Endothelial cell of umbilical vein (primary cell): ENCODE measurements around the gene SHCBP1. TPM values are rescaled to one million over a fixed set of nuclear protein-coding genes. Genes with fewer than 3 reads are reported as not detected.

Experiments used
- BruUV-seq: library from RNA; stranded (reverse); fragments of 400-500 nt; replicated peaks from 2 replicates; lab custom pipeline; 2021; lab: Mats Ljungman, UMichigan
- CTCF ChIA-PET: fragments of 300-600, 350-600 bp; sonication (Branson Sonifier 250); formaldehyde crosslinking; loops from one replicate; lab custom pipeline; 2021; ENCODE audit warnings: antibody characterized with exemption, inconsistent platforms; lab: Charles Lee
- POLR2A ChIA-PET: fragments of 300-600, 350-600 bp; sonication (Branson Sonifier 250); formaldehyde crosslinking; loops from one replicate; lab custom pipeline; 2021; ENCODE audit warnings: antibody characterized with exemption, inconsistent platforms; lab: Charles Lee
- DNase-seq: peaks from one replicate; pipeline ENCODE4 v3.0.0-alpha.2; 2011; ENCODE audit warnings: low read depth, low spot score
- FAIRE-seq: peaks from 2 replicates; lab custom pipeline; 2011; peaks lifted over from hg19 to GRCh38; lab: Jason Lieb, UNC
- H2AFZ ChIP-seq: 2 replicates; pipeline ENCODE4 v1.6.0; 2012; ENCODE audit warnings: low read depth, low read length, control low read depth, inconsistent platforms
- H3K27ac ChIP-seq: 2 replicates; pipeline ENCODE4 v1.5.1; 2011; ENCODE audit warnings: low read depth, mild to moderate bottlenecking, control low read depth, low read length, moderate library complexity; ENCODE audit not compliant: insufficient read depth
- H3K27me3 ChIP-seq, 2 experiments: 2 replicates each; pipeline versions ENCODE4 v1.6.0 to v1.6.1; 2011; ENCODE audit warnings: low read length in 2 of 2, mixed read lengths in 1 of 2; ENCODE audit not compliant: control insufficient read depth in 2 of 2, insufficient read depth in 2 of 2
- H3K36me3 ChIP-seq, 2 experiments: 2 replicates in 1 of 2; 3 replicates in 1 of 2; pipeline ENCODE4 v1.5.1; 2011; ENCODE audit warnings: low read length in 2 of 2, mild to moderate bottlenecking in 1 of 2, moderate library complexity in 1 of 2; ENCODE audit not compliant: control insufficient read depth in 2 of 2, insufficient read depth in 2 of 2; ENCODE audit errors: extremely low read depth in 1 of 2
- H3K4me1 ChIP-seq: 3 replicates; pipeline ENCODE4 v1.5.1; 2011; ENCODE audit warnings: mild to moderate bottlenecking, low read length; ENCODE audit not compliant: control insufficient read depth, insufficient read depth; ENCODE audit errors: extremely low read depth
- H3K4me2 ChIP-seq: 2 replicates; pipeline ENCODE4 v1.6.1; 2011; ENCODE audit warnings: low read length, control low read depth, mixed read lengths; ENCODE audit not compliant: insufficient read depth
- H3K4me3 ChIP-seq, 3 experiments: fragments of 200-600 bp in 1 of 3; sonication (generic), shearing (Covaris generic) in 1 of 3; replicated peaks in 1 of 3; 2 replicates each; pipeline ENCODE4 v1.5.1; 2011 to 2016; ENCODE audit warnings: control low read depth in 3 of 3, low read length in 3 of 3, mild to moderate bottlenecking in 2 of 3, inconsistent platforms in 1 of 3, low read depth in 1 of 3, moderate library complexity in 1 of 3; ENCODE audit not compliant: insufficient read depth in 1 of 3
- H3K79me2 ChIP-seq: 2 replicates; pipeline ENCODE4 v1.6.0; 2012; ENCODE audit warnings: low read length, inconsistent platforms; ENCODE audit not compliant: control insufficient read depth, insufficient read depth
- H3K9ac ChIP-seq: replicated peaks from 2 replicates; pipeline ENCODE3; 2011; ENCODE audit warnings: low read length, control low read depth; ENCODE audit not compliant: insufficient read depth; ENCODE audit errors: extremely low read depth
- H3K9me1 ChIP-seq: replicated peaks from 3 replicates; pipeline ENCODE4 v1.6.0; 2011; ENCODE audit warnings: mild to moderate bottlenecking, low read length; ENCODE audit not compliant: control insufficient read depth, insufficient read depth; ENCODE audit errors: extremely low read depth
- H3K9me3 ChIP-seq: replicated peaks from 2 replicates; pipeline ENCODE4 v1.5.1; 2012; ENCODE audit warnings: low read length, inconsistent platforms; ENCODE audit not compliant: control insufficient read depth, insufficient read depth
- H4K20me1 ChIP-seq: replicated peaks from 2 replicates; pipeline ENCODE3; 2011; ENCODE audit warnings: mild to moderate bottlenecking, low read length; ENCODE audit not compliant: control insufficient read depth, insufficient read depth; ENCODE audit errors: extremely low read depth
- CTCF ChIP-seq, 2 donors: IDR thresholded peaks; 1 replicate in 1 of 2; 2 replicates in 1 of 2; pipeline ENCODE4 v1.5.1; 2011; ENCODE audit warnings: low read length in 2 of 2, mild to moderate bottlenecking in 2 of 2, moderate library complexity in 2 of 2, control low read depth in 1 of 2, inconsistent platforms in 1 of 2, low read depth in 1 of 2; ENCODE audit not compliant: insufficient read depth in 1 of 2; ENCODE audit errors: extremely low read depth in 1 of 2
- EZH2 ChIP-seq: IDR thresholded peaks from 2 replicates; pipeline ENCODE4 v1.6.1; 2012; ENCODE audit warnings: borderline replicate concordance, low read depth, mild to moderate bottlenecking, moderate library complexity, low read length, inconsistent platforms; ENCODE audit not compliant: severe bottlenecking
- FOS ChIP-seq: IDR thresholded peaks from 2 replicates; pipeline ENCODE4 v1.6.1; 2011; ENCODE audit warnings: mild to moderate bottlenecking, low read length, moderate library complexity, borderline replicate concordance; ENCODE audit not compliant: insufficient read depth
- GATA2 ChIP-seq: IDR thresholded peaks from 2 replicates; pipeline ENCODE4 v1.7.0; 2011; ENCODE audit warnings: low read depth, mild to moderate bottlenecking, moderate library complexity, mixed read lengths, low read length; ENCODE audit not compliant: insufficient read length, insufficient read depth
- JUN ChIP-seq: IDR thresholded peaks from 2 replicates; pipeline ENCODE4 v1.6.1; 2011; ENCODE audit warnings: borderline replicate concordance, low read depth; ENCODE audit not compliant: insufficient read length, insufficient read depth
- MAX ChIP-seq: IDR thresholded peaks from 2 replicates; pipeline ENCODE4 v1.6.1; 2011; ENCODE audit not compliant: insufficient read depth, insufficient read length
- MYC ChIP-seq: IDR thresholded peaks from one replicate; pipeline ENCODE4 v1.6.1; 2011; ENCODE audit warnings: mild to moderate bottlenecking, low read depth, low read length
- POLR2A ChIP-seq: IDR thresholded peaks from 2 replicates; pipeline ENCODE4 v1.6.1; 2012; ENCODE audit warnings: low read depth, mild to moderate bottlenecking, control low read depth, low read length
- POLR2AphosphoS5 ChIP-seq: IDR thresholded peaks from 2 replicates; pipeline ENCODE4 v1.6.1; 2012; ENCODE audit warnings: low read depth, mild to moderate bottlenecking, control low read depth, low read length, moderate library complexity; ENCODE audit not compliant: insufficient read depth
- dilution Hi-C: fragments of 300-500 bp; cut with MboI; formaldehyde crosslinking; loops from one replicate; pipeline ENCODE4 v1.15.0; 2019; ENCODE audit warnings: low sequenced_read_pairs; ENCODE audit not compliant: extremely low pct_ligation_motif_present
- intact Hi-C: fragments of 100-400 bp; cut with micrococcal nuclease; formaldehyde crosslinking; loops from one replicate; pipeline ENCODE4 v1.10.0; 2022
- polyA plus RNA-seq, 4 experiments: library from polyadenylated mRNA; depleted of rRNA in 3 of 4; stranded (reverse) in 3 of 4; unstranded in 1 of 4; fragments of >200 nt; gene quantifications; 2 replicates each; pipeline versions ENCODE4 v1.2.1 to v1.2.3, GENCODE V29; 2011 to 2012; ENCODE audit warnings: missing spikeins in 1 of 4
- total RNA-seq: library from RNA; stranded (reverse); gene quantifications from 2 replicates; pipeline ENCODE4 v1.2.3, GENCODE V29; 2021

SHCBP1 gene
- total and polyA plus RNA-seq, 2 donors (not counting 3 experiments of a cell fraction or from before 2014, with no cell fraction given) = 13.9 to 44.9 TPM

GRCh38 chr16:46614006-46614405 lies 7.2 kb downstream of the SHCBP1 start:
- Histone ChIP-seq H3K9ac (no peak overlapping the region), H3K27me3 (no peaks in the 10 kb centered on the region), H3K9me3 (no peaks in the 10 kb centered on the region), H3K36me3 (peaks cover 0 to 3% of the 10 kb centered on the region in 2 experiments), H3K4me1 (no peaks in the 10 kb centered on the region), H4K20me1 (no peaks in the 10 kb centered on the region), H3K4me3 (no peak overlapping the region), H3K27ac (no peak overlapping the region), H3K4me2 (no peak overlapping the region), H2AFZ (no peak overlapping the region), H3K79me2 (peaks cover 17% of the 10 kb centered on the region), H3K9me1 (no peaks in the 10 kb centered on the region)
- POLR2A ChIA-PET = no interaction called here
- dilution Hi-C loops = no loop called here
- BruUV-seq = no TSS peak
- FAIRE-seq (no peak), DNase-seq (no peak)
- TF ChIP-seq CTCF (IDR thresholded peaks at IDR 0.05; ENCODE audit: extremely low read depth in 1 of 2, insufficient read depth in 1 of 2, low read depth in 1 of 2, low read length in 2 of 2) (no peak), EZH2 (no peak), MAX (no peak), POLR2AphosphoS5 (no peak), GATA2 (no peak), MYC (no peak), POLR2A (no peak), FOS (no peak), JUN (no peak)
- CTCF ChIA-PET = interaction anchor here (1.6 kb wide), 1 partner anchor 60 kb away, joined by 4 read pairs; no protein-coding TSS in a partner anchor
- intact Hi-C loops = no loop called here
